NB4 (cell line): Measurements from ENCODE around the gene SPAAR.

Experiments used
- DNase-seq: peaks from one replicate; pipeline ENCODE4 v3.0.0; 2010; ENCODE audit warnings: low read depth
- H3K4me3 ChIP-seq: one replicate; pipeline ENCODE4 v1.5.1; 2011; ENCODE audit warnings: mild to moderate bottlenecking, low read depth, low read length, moderate library complexity
- CTCF ChIP-seq: IDR thresholded peaks from one replicate; pipeline ENCODE4 v1.5.1; 2012; ENCODE audit warnings: low read depth, low read length
- MAX ChIP-seq: IDR thresholded peaks from 2 replicates; pipeline ENCODE4 v1.6.1; 2011; ENCODE audit warnings: low read depth, low read length
- MYC ChIP-seq: IDR thresholded peaks from 2 replicates; pipeline ENCODE4 v1.6.1; 2011; ENCODE audit warnings: low read depth, low read length
- POLR2A ChIP-seq: IDR thresholded peaks from 2 replicates; pipeline ENCODE4 v1.6.1; 2011; ENCODE audit warnings: mild to moderate bottlenecking; ENCODE audit not compliant: insufficient read length; ENCODE audit errors: extremely low read depth

The SPAAR gene

DNA sequence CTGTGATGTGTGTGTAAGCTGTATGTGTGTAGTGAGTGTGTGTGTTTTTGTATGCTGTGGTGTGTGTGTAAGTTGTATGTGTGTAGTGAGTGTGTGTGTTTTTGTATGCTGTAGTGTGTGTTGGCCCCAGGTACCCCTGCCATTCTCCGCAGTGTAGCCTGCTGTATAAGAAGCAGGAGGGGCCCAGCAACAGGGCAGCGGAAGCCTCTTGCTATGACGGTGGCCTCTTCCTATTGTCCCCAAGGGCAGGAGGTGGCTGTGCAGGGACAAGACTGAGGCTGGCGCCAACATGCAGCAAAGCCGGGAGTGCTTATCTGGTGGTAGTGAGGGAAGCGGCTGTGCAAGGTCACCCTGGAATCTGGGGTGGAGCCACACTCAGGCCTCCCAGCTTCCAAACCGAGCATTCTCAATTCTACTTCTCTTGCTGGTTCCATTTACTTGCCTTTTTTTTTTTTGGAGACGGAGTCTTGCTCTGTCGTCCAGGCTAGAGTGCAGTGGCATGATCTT is 5.1 kb downstream of the SPAAR start:
- DNase-seq = peak; percentile 22
- TF ChIP-seq MYC = no peak
- no peak for TF ChIP-seq CTCF
- TF ChIP-seq POLR2A = no peak
- no peak for TF ChIP-seq MAX
- H3K4me3 ChIP-seq = no peak overlapping the region

- no peak for TF ChIP-seq MAX
- TF ChIP-seq POLR2A = no peak
- TF ChIP-seq MYC = no peak
- TF ChIP-seq CTCF = no peak
- no peak overlapping the region for H3K4me3 ChIP-seq
- no peak for DNase-seq
These were observed 6.5 kb downstream of the SPAAR start for GRCh38 chr9:35915681-35916294.

DNA sequence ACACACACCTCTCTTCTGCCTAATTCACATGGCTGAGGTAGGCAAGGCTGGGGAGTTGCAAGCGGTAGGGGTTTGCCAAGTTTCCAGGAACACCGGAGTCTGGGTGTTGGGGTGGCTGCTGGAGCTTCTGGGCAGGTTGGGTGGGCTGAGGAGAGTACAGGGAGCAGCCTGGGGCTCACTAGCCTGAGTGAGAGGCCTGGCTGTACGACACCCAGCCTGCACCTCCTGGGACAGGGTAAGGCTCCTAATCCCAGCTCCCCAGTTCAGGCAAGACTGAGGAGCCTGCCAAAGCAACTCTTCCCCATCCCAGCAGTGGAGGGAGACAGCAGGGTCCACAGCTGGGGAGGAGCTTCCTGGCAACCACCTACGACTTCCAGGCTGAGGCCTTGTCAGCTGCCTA is 8.0 kb downstream of the SPAAR start:
- no peak for TF ChIP-seq MYC
- no peak for TF ChIP-seq POLR2A
- no peak for TF ChIP-seq MAX
- TF ChIP-seq CTCF = no peak
- no peak for DNase-seq
- H3K4me3 ChIP-seq = no peak overlapping the region

GRCh38 chr9:35918780-35919179 is 9.5 kb downstream of the SPAAR start:
- DNase-seq = no peak
- TF ChIP-seq MAX (no peak), POLR2A (no peak)
- no peak overlapping the region for H3K4me3 ChIP-seq

DNA sequence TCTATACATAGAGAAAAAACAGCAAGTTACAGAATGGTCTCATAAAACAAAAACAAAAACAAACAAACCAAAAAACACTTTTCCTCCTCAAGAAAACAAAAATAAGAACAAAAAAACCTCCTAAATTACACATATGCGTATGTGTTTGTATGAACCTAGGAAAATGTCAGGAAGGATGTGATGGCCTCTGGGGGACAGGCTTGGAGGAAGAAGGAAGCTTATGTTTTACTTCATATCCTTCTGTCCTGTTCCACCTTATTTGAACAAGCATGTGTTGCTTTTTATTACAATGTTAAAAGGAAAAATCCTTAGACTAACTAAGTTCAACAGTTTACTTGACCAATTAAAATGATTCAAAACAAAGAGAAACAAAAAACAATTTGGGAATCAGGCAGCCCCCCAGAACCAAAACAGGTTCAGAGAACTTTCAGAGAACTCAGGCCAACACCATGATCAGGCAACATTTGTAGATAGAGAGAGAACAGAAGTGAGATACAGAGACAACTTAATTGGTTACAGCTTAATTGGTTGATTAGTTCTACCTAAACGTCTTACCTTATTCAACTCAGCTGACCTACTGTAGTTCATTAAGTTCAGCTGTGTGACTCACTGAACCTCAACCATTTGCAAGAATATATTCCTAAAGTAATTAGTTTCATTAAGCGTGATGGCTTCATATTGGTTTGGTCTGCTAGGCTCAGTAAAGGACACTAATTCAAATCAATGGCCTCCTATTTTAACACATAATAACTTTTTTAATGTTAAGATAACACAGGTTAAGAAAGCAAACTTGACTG is 10.1 kb downstream of the SPAAR start:
- no peak for DNase-seq
- H3K4me3 ChIP-seq = no peak overlapping the region
- no peak for TF ChIP-seq POLR2A
- TF ChIP-seq MYC = no peak
- TF ChIP-seq MAX = no peak
- TF ChIP-seq CTCF = no peak

DNA sequence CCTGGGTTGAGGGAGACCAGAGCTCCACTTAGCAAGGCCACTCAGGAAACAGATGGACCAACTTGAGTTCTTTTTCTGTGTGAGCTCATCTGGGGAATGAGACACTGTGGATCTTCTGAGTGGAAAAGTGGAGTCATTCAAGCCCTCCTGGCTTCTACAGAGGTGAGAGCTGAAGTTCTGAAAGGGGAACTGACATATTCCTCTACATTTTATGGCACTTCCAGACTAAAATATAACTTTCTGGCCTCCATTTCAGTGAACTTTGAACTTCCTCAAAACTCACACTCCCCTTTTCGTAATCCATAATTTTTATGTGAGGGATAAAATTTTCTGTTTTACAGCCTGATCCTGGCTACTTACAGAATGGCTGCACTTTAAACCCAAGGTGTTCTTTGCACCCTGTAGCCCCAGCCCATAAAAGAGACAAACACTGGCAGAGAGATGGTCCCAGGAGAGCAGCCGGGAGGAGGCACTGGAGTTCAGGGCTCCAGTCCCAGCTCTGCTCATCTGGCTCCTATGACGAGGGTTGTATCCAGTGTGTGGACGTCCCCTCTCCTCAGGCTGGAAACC is 10.8 kb downstream of the SPAAR start:
- H3K4me3 ChIP-seq = no peak overlapping the region
- TF ChIP-seq MAX (no peak), POLR2A (no peak), MYC (no peak), CTCF (no peak)
- peak; percentile 44 for DNase-seq
